ENCODE data around the gene GTF3C4. TPM values are rescaled to one million over a fixed set of nuclear protein-coding genes. Genes with fewer than 3 reads are reported as not detected.

The GTF3C4 gene
- polyA plus RNA-seq, 1 donor from 2014 or later = 11.1 TPM

GRCh38 chr9:132726576-132727130 is 56.4 kb downstream of the GTF3C4 start:
- Histone ChIP-seq H4K20me1 (ENCODE audit: insufficient read depth) (no peaks in the 10 kb centered on the region), H3F3A (ENCODE audit: insufficient read depth, low read length, poor library complexity, severe bottlenecking) (no peaks in the 10 kb centered on the region), H3K4me3 (ENCODE audit: low read length) (no peak overlapping the region), H3K9ac (ENCODE audit: low read length) (no peak overlapping the region), H3K36me3 (ENCODE audit: insufficient read depth, low read length) (no peaks in the 10 kb centered on the region), H3K9me2 (ENCODE audit: insufficient read depth, low read length) (no peaks in the 10 kb centered on the region), H3K4me2 (ENCODE audit: low read length) (no peak overlapping the region), H3K9me3 (ENCODE audit: low read length) (no peaks in the 10 kb centered on the region), H3K27ac (ENCODE audit: low read length) (no peak overlapping the region), H3K27me3 (ENCODE audit: insufficient read depth, low read depth, low read length) (no peaks in the 10 kb centered on the region), H2AFZ (ENCODE audit: low read depth, low read length) (no peak overlapping the region), H3K79me2 (replicated peaks; ENCODE audit: insufficient read depth, low read length) (no peaks in the 10 kb centered on the region)
- no peak for TF ChIP-seq EP300 (conservative IDR thresholded peaks at IDR 0.05; ENCODE audit: poor library complexity, severe bottlenecking)
- no peak for TF ChIP-seq EZH2 (IDR thresholded peaks at IDR 0.05; ENCODE audit: borderline replicate concordance, insufficient read depth, low read length, poor library complexity, severe bottlenecking)
- TF ChIP-seq SMC3 (conservative IDR thresholded peaks at IDR 0.05; ENCODE audit: poor library complexity) = no peak
- TF ChIP-seq RAD21 (conservative IDR thresholded peaks at IDR 0.05) = no peak
- no peak for TF ChIP-seq POLR2AphosphoS5 (IDR thresholded peaks at IDR 0.05)
- TF ChIP-seq CTCF (IDR thresholded peaks at IDR 0.05; ENCODE audit: poor library complexity, severe bottlenecking) = no peak
- no peak for TF ChIP-seq REST (IDR thresholded peaks at IDR 0.05; ENCODE audit: borderline replicate concordance)
- no peak for TF ChIP-seq MXI1 (conservative IDR thresholded peaks at IDR 0.05; ENCODE audit: poor library complexity, severe bottlenecking)
- TF ChIP-seq TAF1 (IDR thresholded peaks at IDR 0.05; ENCODE audit: low read depth) = no peak

- no peak overlapping the region for H2AFZ ChIP-seq (ENCODE audit: low read depth, low read length)
- no peaks in the 10 kb centered on the region for H4K20me1 ChIP-seq (ENCODE audit: insufficient read depth)
- no peaks in the 10 kb centered on the region for H3K9me2 ChIP-seq (ENCODE audit: insufficient read depth, low read length)
- no peak for TF ChIP-seq REST (IDR thresholded peaks at IDR 0.05; ENCODE audit: borderline replicate concordance)
- TF ChIP-seq POLR2AphosphoS5 (IDR thresholded peaks at IDR 0.05) = no peak
- H3K4me3 ChIP-seq (ENCODE audit: low read length) = no peak overlapping the region
- H3K27ac ChIP-seq (ENCODE audit: low read length) = no peak overlapping the region
- H3F3A ChIP-seq (ENCODE audit: insufficient read depth, low read length, poor library complexity, severe bottlenecking) = no peaks in the 10 kb centered on the region
- no peak overlapping the region for H3K4me2 ChIP-seq (ENCODE audit: low read length)
- H3K9ac ChIP-seq (ENCODE audit: low read length) = no peak overlapping the region
- no peaks in the 10 kb centered on the region for H3K79me2 ChIP-seq (replicated peaks; ENCODE audit: insufficient read depth, low read length)
- H3K36me3 ChIP-seq (ENCODE audit: insufficient read depth, low read length) = no peaks in the 10 kb centered on the region
- no peaks in the 10 kb centered on the region for H3K27me3 ChIP-seq (ENCODE audit: insufficient read depth, low read depth, low read length)
- H3K9me3 ChIP-seq (ENCODE audit: low read length) = no peaks in the 10 kb centered on the region
These were observed 57.8 kb downstream of the GTF3C4 start for GRCh38 chr9:132728071-132728470.
